ENCODE data around the gene LCN6. TPM values are rescaled to one million over a fixed set of nuclear protein-coding genes. Genes with fewer than 3 reads are reported as not detected.

Gene LCN6
- total and polyA plus RNA-seq, 10 of the 15 experiments (the other 5 are each of a cell fraction or from before 2014, with no cell fraction given), result not detected

DNA sequence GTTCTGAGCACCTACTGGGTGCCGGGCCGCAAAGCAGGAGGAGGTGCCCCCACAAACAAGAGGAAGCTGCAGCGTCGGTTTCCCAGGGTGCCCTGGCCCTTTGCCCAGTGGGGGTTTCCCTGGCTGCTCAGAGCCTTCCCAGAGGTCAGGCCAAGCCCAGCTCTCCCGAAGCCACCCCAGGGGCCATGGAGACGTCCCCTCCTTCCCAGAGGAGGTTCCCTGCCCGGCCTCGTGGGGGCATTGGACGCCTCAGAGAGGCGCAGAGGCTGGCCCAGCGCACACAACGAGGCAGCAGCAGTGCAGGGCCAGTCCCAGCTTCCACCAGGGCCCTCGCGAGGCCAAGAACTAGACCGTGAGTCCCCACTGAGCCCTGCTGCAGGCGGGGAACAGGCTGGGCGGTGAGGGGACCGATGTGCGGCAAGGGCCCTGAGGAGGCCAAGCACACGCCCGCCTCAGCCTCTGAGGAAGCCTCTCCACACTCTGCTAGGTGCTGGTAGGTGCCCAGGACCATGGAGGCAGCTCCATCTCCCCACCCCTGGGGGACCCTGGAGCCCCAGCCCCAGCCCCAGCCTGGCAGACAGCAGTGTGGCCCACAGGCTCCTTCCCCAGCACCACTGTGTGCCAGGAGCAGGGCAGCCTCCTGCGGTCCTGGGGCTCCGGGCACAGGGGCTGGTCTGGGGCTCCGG lies 29.0 kb downstream of the LCN6 start:
- Histone ChIP-seq H3K9me3 (replicated peaks; ENCODE audit: control insufficient read depth, insufficient read depth, low read length) (no peaks in the 10 kb centered on the region), H2AFZ (ENCODE audit: control insufficient read depth, low read depth, low read length) (no peak overlapping the region), H3K36me3 (ENCODE audit: control insufficient read depth in 2 of 2, insufficient read depth in 2 of 2, low read length in 1 of 2) (peaks cover 9 to 17% of the 10 kb centered on the region in 2 experiments), H3K27ac (ENCODE audit: control insufficient read depth, insufficient read depth) (no peak overlapping the region), H3K4me2 (ENCODE audit: control insufficient read depth, insufficient read depth) (no peak overlapping the region), H3K4me3 (no peak overlapping the region), H3K79me2 (ENCODE audit: control insufficient read depth, insufficient read depth, low read length) (no peaks in the 10 kb centered on the region), H3K4me1 (ENCODE audit: control insufficient read depth, insufficient read depth, low read length) (no peaks in the 10 kb centered on the region), H3K9ac (ENCODE audit: control insufficient read depth, insufficient read depth, low read length) (no peak overlapping the region; the same call in 1 of the 2 replicates), H4K20me1 (ENCODE audit: control insufficient read depth, insufficient read depth) (peaks cover 4% of the 10 kb centered on the region; the same call in 1 of the 2 replicates), H3K27me3 (replicated peaks in 1 of 2; ENCODE audit: control insufficient read depth in 2 of 2, insufficient read depth in 2 of 2, low read length in 1 of 2) (peaks cover 0 to under 1% of the 10 kb centered on the region in 2 experiments; a peak in 2 of 4 replicates)
- WGBS (ENCODE audit: insufficient coverage, insufficient replicate concordance, low lambda C conversion rate, missing lambda C conversion rate), result 28% methylated on average over 22 of the region's 24 CpGs
- SMC1A ChIA-PET (ENCODE audit: uncharacterized antibody, unreplicated experiment), result interaction anchor here (1.3 kb wide), 1 partner anchor 7 kb away, joined by 3 read pairs; no protein-coding TSS in a partner anchor
- CTCF ChIA-PET, result no interaction called here
- no TSS peak for BruUV-seq (replicated peaks)
- peak; percentile 41 for ATAC-seq
- no peak for DNase-seq (ENCODE audit: low read depth, low spot score)
- FAIRE-seq, result no peak
- RAD21 ChIA-PET (ENCODE audit: unreplicated experiment), result no interaction called here
- POLR2A ChIA-PET, result no interaction called here
- in situ Hi-C loops (cut with MboI), result no loop called here
- TF ChIP-seq SMAD5 (IDR thresholded peaks at IDR 0.05; ENCODE audit: low read depth) (no peak), NR2F1 (conservative IDR thresholded peaks at IDR 0.05) (0 out of 2 replicates have a peak, but pooled peaks have one; percentile 18), BACH1 (IDR thresholded peaks at IDR 0.05; ENCODE audit: borderline replicate concordance) (no peak)
- intact Hi-C loops (cut with micrococcal nuclease; ENCODE audit: unreplicated experiment), result no loop called here

DNA sequence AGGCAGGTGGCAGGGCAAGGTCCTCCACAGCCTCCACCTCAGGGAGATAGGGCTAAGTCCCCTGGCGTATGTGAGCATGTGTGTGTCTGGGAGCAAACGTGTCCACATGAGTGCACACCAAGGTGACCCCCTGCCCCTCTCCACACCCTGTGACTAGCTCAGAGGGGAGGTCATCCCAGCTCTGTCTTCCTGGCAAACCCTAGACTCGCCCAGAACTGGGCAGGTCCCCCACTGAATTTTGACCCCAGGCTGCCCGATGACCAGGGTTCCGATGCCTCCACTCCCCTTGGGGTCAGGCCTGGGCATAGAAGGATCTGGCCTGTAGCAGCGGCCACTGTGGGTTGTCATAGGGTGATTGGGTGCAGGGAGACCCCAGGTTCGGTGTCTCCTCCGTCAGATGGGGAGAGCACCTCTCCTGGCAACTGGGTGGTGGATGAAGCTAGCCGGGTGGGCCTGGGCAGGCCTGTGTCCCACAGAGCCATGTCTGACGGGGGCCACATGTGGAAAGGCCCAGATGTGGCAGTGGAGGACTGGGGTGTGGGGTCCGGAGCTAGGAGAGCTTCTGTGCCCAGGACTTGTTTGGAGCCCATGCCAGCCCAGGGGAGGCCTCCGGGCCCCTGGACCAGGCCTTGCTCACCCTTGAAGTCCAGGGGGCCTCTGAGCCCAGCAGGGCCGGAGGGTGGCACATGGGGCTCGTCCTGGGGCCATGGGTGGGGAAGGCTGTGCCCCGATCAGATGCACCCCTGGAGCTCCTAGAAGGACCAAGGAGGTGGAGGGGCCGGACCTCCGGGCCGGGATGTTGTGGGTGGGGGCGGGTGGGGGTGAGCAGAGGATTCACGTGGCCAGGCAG lies 29.8 kb downstream of the LCN6 start:
- TF ChIP-seq NFYA (IDR thresholded peaks at IDR 0.05; ENCODE audit: borderline replicate concordance, low read depth, low read length), result no peak
- ChIA-PET CTCF (no interaction called here), RAD21 (ENCODE audit: unreplicated experiment) (no interaction called here), POLR2A (interaction anchor here (0.5 kb wide), 1 partner anchor 549 kb away, joined by 3 read pairs; no protein-coding TSS in a partner anchor), SMC1A (ENCODE audit: uncharacterized antibody, unreplicated experiment) (interaction anchor here (0.5 to 1.3 kb wide), 3 partner anchors 8 to 42 kb away, joined by 3 read pairs; no protein-coding TSS in a partner anchor)
- Histone ChIP-seq H4K20me1 (ENCODE audit: control insufficient read depth, insufficient read depth) (no peaks in the 10 kb centered on the region), H3K79me2 (ENCODE audit: control insufficient read depth, insufficient read depth, low read length) (no peaks in the 10 kb centered on the region), H3K4me1 (ENCODE audit: control insufficient read depth, insufficient read depth, low read length) (no peaks in the 10 kb centered on the region), H3K27me3 (replicated peaks in 1 of 2; ENCODE audit: control insufficient read depth in 2 of 2, insufficient read depth in 2 of 2, low read length in 1 of 2) (peaks cover 0 to 2% of the 10 kb centered on the region in 2 experiments; a peak in 3 of 4 replicates), H3K4me3 (no peak overlapping the region), H3K36me3 (ENCODE audit: control insufficient read depth in 2 of 2, insufficient read depth in 2 of 2, low read length in 1 of 2) (peaks cover 1 to 11% of the 10 kb centered on the region in 2 experiments; a peak in 3 of 4 replicates), H3K9ac (ENCODE audit: control insufficient read depth, insufficient read depth, low read length) (no peak overlapping the region), H3K27ac (ENCODE audit: control insufficient read depth, insufficient read depth) (no peak overlapping the region), H3K9me3 (replicated peaks; ENCODE audit: control insufficient read depth, insufficient read depth, low read length) (no peaks in the 10 kb centered on the region), H2AFZ (ENCODE audit: control insufficient read depth, low read depth, low read length) (no peak overlapping the region), H3K4me2 (ENCODE audit: control insufficient read depth, insufficient read depth) (no peak overlapping the region)
- FAIRE-seq, result no peak
- 56% methylated on average over 12 of the region's 20 CpGs for WGBS (ENCODE audit: insufficient coverage, insufficient replicate concordance, low lambda C conversion rate, missing lambda C conversion rate)
- peak; percentile 6; the same call in 2 of the 3 replicates for ATAC-seq
- no peak for DNase-seq (ENCODE audit: low read depth, low spot score)
- intact Hi-C loops (cut with micrococcal nuclease; ENCODE audit: unreplicated experiment) (no loop called here), in situ Hi-C loops (cut with MboI) (no loop called here)
- BruUV-seq (replicated peaks), result no TSS peak
